SW 1271 (cell line): ENCODE results near the gene TAF11L8.
"Not testable (repeated sequence)": the region's sequence is repeated elsewhere in the genome, so short reads cannot be mapped to it uniquely, and the experiment has no call there.

Experiments
- DNase-seq, 2 experiments: peaks; one replicate each; lab custom pipeline; 2025; lab: John Stamatoyannopoulos, UW

TAF11L8 gene

GRCh38 chr5:17590860-17591259 is at the start of gene TAF11L8:
TSS of gene TAF11L8 (minus strand) at chr5:17590960.
- DNase-seq = not testable (repeated sequence)

GRCh38 chr5:17634160-17634559 is 43.4 kb upstream of the TAF11L8 start, which contains the start of gene TAF11L14:
TSS of gene TAF11L14 (plus strand) at chr5:17634460.
- DNase-seq = no peak

DNA sequence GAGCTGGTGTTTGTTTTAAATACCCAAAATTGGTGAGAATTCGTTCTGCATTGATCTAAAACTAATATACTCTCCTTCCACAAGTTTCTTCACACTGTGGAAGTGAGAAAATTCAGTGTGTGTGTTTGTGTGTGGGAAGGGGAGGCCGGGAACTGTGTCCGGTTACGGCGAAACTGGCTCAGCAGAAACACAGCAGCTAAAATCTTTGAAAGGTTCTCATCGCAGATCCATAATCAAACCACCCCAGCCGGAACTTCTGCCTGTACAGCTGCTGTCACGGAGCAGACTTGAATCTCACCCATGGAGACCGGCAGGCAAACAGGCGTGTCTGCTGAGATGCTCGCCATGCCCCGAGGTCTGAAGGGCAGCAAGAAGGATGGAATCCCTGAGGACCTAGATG is 41.0 kb upstream of the TAF11L8 start, which contains the start of gene TAF11L13:
TAF11L13 (plus strand) TSS at position 301 of the 400 bp plus-strand sequence.
- not testable (repeated sequence) for DNase-seq

GRCh38 chr5:17625686-17626085 is 34.9 kb upstream of the TAF11L8 start:
- no peak for DNase-seq

GRCh38 chr5:17620627-17621026 is 29.9 kb upstream of the TAF11L8 start:
- no peak for DNase-seq

GRCh38 chr5:17619354-17619753 is 28.6 kb upstream of the TAF11L8 start:
- DNase-seq = no peak

DNA sequence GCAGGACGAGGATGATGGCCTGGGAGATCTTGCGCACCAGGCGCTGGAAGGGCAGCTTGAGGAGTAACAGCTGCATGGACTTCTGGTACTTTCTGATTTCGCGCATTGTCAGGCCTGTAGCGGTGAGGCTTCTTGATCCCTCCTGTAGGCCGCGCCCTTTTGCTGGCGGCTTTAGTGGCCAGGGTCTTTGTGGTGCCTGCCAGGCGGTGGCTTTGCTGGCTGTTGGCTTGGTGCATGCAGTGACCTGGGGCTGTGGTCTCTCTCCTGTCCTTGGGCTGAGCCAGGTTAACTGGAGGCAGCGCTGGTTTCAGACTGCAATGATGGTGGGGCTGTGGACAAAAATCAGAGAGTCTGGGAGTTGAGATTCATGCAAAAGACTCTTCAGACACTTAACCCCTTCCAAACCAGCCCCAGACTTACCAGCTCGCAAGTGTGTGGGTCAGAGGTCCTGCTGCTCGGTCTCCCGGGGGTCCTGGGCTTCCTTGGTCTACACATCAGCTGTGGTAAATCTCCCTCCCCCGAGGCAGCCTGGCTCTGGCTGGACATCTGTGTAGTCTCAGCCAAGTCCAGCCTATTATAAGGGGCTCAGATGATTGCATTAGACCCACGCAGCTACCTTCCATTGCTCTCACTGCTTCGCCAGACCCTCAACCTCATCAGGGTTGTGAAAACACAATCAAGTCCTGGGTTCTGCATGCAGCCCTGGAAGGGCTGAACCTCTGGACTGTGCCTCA is 24.3 kb upstream of the TAF11L8 start:
- no peak for DNase-seq

DNA sequence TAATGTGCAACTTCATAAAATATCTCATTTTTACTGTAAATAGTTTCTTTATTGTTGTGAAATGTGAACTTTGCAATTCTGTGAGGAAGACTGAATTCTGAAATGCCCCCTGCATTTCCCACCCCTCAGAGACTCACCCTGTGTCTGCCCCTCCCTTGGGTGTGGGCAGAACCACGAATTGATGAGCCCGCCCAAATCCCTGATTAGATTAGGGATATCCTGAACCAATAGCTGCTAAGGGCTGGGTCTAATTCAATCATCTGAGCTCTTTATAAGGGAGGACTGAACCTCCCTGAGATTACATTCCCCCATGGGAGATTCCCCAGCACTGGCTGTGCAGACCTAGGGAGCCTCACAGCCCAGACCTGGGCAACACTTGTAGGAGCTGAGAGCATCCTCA is 19.3 kb upstream of the TAF11L8 start, which contains the start of gene TAF11L12:
TAF11L12 (plus strand) TSS at position 301 of the 400 bp plus-strand sequence.
- DNase-seq = not testable (repeated sequence)

DNA sequence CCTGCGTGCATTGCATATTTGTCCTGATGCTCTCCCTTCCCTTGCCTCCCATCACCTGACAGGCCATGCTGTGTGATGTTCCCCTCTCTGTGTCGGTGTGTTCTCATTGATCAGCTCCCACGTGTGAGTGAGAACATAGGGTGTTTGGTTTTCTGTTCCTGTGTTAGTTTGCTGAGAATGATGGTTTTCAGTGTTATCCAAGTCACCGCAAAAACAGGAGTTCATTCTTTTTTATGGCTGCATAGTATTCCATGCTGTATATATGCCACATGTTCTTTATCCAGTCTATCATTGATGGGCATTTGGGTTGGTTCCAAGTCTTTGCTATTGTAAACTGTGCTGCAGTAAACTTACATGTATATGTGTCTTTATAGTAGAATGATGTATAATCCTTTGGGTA is 16.7 kb upstream of the TAF11L8 start:
- DNase-seq = not testable (repeated sequence)

- no peak for DNase-seq
Observed at GRCh38 chr5:17604951-17605350, 14.2 kb upstream of the TAF11L8 start.

- not testable (repeated sequence) for DNase-seq
Observed at GRCh38 chr5:17603880-17604279, 13.1 kb upstream of the TAF11L8 start, which contains the start of gene TAF11L11. TSS of gene TAF11L11 (plus strand) at chr5:17604183.

- DNase-seq = not testable (repeated sequence)
Observed at GRCh38 chr5:17597728-17598127, 7.0 kb upstream of the TAF11L8 start, which contains the start of gene TAF11L10. TSS of gene TAF11L10 (minus strand) at chr5:17597828.

- DNase-seq = not testable (repeated sequence)
Observed at GRCh38 chr5:17594255-17594654, 3.5 kb upstream of the TAF11L8 start, which contains the start of gene TAF11L9. TSS of gene TAF11L9 (minus strand) at chr5:17594394.

- DNase-seq = not testable (repeated sequence)
Observed at GRCh38 chr5:17585658-17586057, 5.1 kb downstream of the TAF11L8 start, which contains the start of gene TAF11L7. TSS of gene TAF11L7 (minus strand) at chr5:17585758.
